ENCODE data around the gene ALCAM.

- TF ChIP-seq EZH2 (IDR thresholded peaks at IDR 0.05): no peak
- no peak for TF ChIP-seq POLR2AphosphoS5 (IDR thresholded peaks at IDR 0.05; ENCODE audit: borderline replicate concordance, low read depth, low read length)
These were observed 162.2 kb downstream of the ALCAM start for GRCh38 chr3:105528955-105529354.

Measured in SK-N-MC (cell line).